BJ (cell line): ENCODE measurements around the gene POU2AF3. TPM values are rescaled to one million over a fixed set of nuclear protein-coding genes. Genes with fewer than 3 reads are reported as not detected.

Experiments
- CTCF ChIA-PET: fragments of 350-600 bp; formaldehyde crosslinking; extraction: SDS; loops from one replicate; lab custom pipeline; 2021; ENCODE audit warnings: antibody characterized with exemption, inconsistent platforms; lab: Yijun Ruan, JAX
- POLR2A ChIA-PET: fragments of 300-600 bp; sonication (Branson Sonifier 250); formaldehyde crosslinking; extraction: SDS; loops from one replicate; lab custom pipeline; 2021; ENCODE audit warnings: antibody characterized with exemption; lab: Charles Lee
- DNase-seq: peaks from one replicate; pipeline ENCODE4 v3.0.0-alpha.2; 2011; ENCODE audit warnings: low read depth
- H3K27me3 ChIP-seq: 2 replicates; pipeline ENCODE4 v1.6.0; 2011; ENCODE audit warnings: low read length; ENCODE audit not compliant: control insufficient read depth, insufficient read depth
- H3K36me3 ChIP-seq: 2 replicates; pipeline ENCODE4 v1.5.1; 2011; ENCODE audit warnings: low read length; ENCODE audit not compliant: control insufficient read depth, insufficient read depth
- H3K4me3 ChIP-seq: 2 replicates; pipeline ENCODE4 v1.5.1; 2011; ENCODE audit warnings: low read depth, mild to moderate bottlenecking, control low read depth, low read length
- polyA plus RNA-seq: library from polyadenylated mRNA; depleted of rRNA; stranded (reverse); fragments of >200 nt; gene quantifications from 2 replicates; pipeline ENCODE4 v1.2.3, GENCODE V29; 2011
- TF ChIP-seq, protein P1 (sequence below): IDR thresholded peaks from 2 replicates; pipeline ENCODE4 v1.5.1; 2011; ENCODE audit warnings: low read depth, mild to moderate bottlenecking, control low read depth, inconsistent platforms, low read length, moderate library complexity; ENCODE audit not compliant: insufficient read depth

Gene POU2AF3
- polyA plus RNA-seq, 1 experiment = not detected

- DNase-seq = no peak
Measured at GRCh38 chr11:111348147-111348546, 49.8 kb downstream of the POU2AF3 start.

DNA sequence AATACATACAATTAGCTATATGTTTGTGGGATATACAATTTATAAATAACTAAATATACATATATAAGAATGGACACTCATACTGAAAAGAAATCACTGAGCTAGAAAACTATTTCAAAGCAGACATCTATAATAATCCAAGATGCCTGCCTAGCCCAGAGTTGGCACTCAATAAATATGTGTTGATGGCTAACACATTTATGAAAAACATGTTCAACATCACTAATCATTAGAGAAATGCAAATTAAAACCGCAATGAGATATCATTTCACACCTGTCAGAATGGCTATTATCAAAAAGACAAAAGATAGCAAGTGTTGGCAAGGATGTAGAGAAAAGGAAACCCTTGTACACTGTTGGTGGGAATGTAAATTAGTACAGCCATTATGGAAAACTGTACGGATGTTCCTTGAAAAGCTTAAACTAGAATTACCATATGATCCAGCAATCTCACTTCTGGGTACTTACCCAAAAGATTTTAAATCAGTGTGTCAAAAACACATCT is 50.9 kb downstream of the POU2AF3 start:
- ChIA-PET POLR2A (no interaction called here), CTCF (no interaction called here)
- Histone ChIP-seq H3K27me3 (no peaks in the 10 kb centered on the region; the same call in 1 of the 2 replicates), H3K4me3 (no peak overlapping the region), H3K36me3 (no peaks in the 10 kb centered on the region)
- TF ChIP-seq, protein P1, sequence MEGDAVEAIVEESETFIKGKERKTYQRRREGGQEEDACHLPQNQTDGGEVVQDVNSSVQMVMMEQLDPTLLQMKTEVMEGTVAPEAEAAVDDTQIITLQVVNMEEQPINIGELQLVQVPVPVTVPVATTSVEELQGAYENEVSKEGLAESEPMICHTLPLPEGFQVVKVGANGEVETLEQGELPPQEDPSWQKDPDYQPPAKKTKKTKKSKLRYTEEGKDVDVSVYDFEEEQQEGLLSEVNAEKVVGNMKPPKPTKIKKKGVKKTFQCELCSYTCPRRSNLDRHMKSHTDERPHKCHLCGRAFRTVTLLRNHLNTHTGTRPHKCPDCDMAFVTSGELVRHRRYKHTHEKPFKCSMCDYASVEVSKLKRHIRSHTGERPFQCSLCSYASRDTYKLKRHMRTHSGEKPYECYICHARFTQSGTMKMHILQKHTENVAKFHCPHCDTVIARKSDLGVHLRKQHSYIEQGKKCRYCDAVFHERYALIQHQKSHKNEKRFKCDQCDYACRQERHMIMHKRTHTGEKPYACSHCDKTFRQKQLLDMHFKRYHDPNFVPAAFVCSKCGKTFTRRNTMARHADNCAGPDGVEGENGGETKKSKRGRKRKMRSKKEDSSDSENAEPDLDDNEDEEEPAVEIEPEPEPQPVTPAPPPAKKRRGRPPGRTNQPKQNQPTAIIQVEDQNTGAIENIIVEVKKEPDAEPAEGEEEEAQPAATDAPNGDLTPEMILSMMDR = no peak
- DNase-seq = no peak

More at GRCh38 chr11:111348147-111348546, 49.8 kb downstream of the POU2AF3 start:
- POLR2A ChIA-PET = no interaction called here
- CTCF ChIA-PET = no interaction called here
- TF ChIP-seq, protein P1 = no peak
- no peaks in the 10 kb centered on the region for H3K36me3 ChIP-seq
- H3K4me3 ChIP-seq = no peak overlapping the region
- H3K27me3 ChIP-seq = no peaks in the 10 kb centered on the region; the same call in 1 of the 2 replicates

- TF ChIP-seq, protein P1 = no peak
- H3K36me3 ChIP-seq = no peaks in the 10 kb centered on the region
- DNase-seq = no peak
- no peak overlapping the region for H3K4me3 ChIP-seq
- CTCF ChIA-PET = no interaction called here
- POLR2A ChIA-PET = no interaction called here
- H3K27me3 ChIP-seq = no peaks in the 10 kb centered on the region; the same call in 1 of the 2 replicates
Measured at GRCh38 chr11:111350811-111351210, 52.5 kb downstream of the POU2AF3 start.

DNA sequence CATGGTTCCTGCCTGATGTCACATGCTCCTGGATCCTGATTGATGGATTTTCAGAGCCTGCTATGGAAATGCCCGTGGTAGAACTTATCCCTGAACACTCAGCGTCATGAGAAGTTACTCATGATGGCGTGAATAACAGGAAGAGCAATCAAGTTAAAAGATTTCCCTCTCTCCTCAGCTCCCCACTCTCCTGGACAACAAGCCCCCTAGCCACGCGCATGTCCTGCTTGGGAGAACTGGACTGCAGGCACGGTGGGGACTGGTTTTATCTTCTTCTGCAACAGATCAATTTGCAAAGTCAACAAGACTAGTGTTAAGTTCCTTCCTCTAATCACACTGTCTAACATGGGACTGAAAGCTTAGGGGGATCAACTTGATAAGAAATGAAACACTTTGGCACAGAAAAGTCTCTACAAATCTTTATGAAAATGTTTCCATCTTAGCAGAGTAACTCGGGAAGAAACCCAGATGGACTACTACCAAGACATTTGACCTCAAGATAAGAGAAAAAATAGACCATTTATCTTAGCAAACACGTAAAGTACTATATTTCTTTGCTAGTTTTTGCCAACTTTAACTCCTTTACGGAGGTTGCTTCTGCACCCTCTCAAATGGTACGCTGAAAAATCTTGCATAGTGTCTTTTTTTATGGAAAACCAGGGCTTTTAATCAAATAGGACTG is 53.2 kb downstream of the POU2AF3 start:
- no peaks in the 10 kb centered on the region; the same call in 1 of the 2 replicates for H3K27me3 ChIP-seq
- H3K36me3 ChIP-seq = no peaks in the 10 kb centered on the region
- ChIA-PET POLR2A (no interaction called here), CTCF (interaction anchor here (0.7 kb wide), 1 partner anchor 739 kb away, joined by 3 read pairs; no protein-coding TSS in a partner anchor)
- TF ChIP-seq, protein P1 = no peak
- DNase-seq = no peak
- H3K4me3 ChIP-seq = no peak overlapping the region

GRCh38 chr11:111352231-111352746 is 53.9 kb downstream of the POU2AF3 start:
- Histone ChIP-seq H3K4me3 (no peak overlapping the region), H3K27me3 (no peaks in the 10 kb centered on the region; the same call in 1 of the 2 replicates), H3K36me3 (no peaks in the 10 kb centered on the region)
- ChIA-PET POLR2A (no interaction called here), CTCF (no interaction called here)
- DNase-seq = no peak
- TF ChIP-seq, protein P1 = no peak
